Endothelial cell of umbilical vein (primary cell): ENCODE results near the gene MIER3.

ENCODE experiments used
- EZH2 ChIP-seq: IDR thresholded peaks from 2 replicates; pipeline ENCODE4 v1.6.1; 2012; ENCODE audit warnings: borderline replicate concordance, low read depth, mild to moderate bottlenecking, moderate library complexity, low read length, inconsistent platforms; ENCODE audit not compliant: severe bottlenecking
- JUN ChIP-seq: IDR thresholded peaks from 2 replicates; pipeline ENCODE4 v1.6.1; 2011; ENCODE audit warnings: borderline replicate concordance, low read depth; ENCODE audit not compliant: insufficient read length, insufficient read depth
- POLR2A ChIP-seq: IDR thresholded peaks from 2 replicates; pipeline ENCODE4 v1.6.1; 2012; ENCODE audit warnings: low read depth, mild to moderate bottlenecking, control low read depth, low read length
- TF ChIP-seq, protein P1 (sequence below), 2 donors: IDR thresholded peaks; 1 replicate in 1 of 2; 2 replicates in 1 of 2; pipeline ENCODE4 v1.5.1; 2011; ENCODE audit warnings: low read length in 2 of 2, mild to moderate bottlenecking in 2 of 2, moderate library complexity in 2 of 2, control low read depth in 1 of 2, inconsistent platforms in 1 of 2, low read depth in 1 of 2; ENCODE audit not compliant: insufficient read depth in 1 of 2; ENCODE audit errors: extremely low read depth in 1 of 2

DNA sequence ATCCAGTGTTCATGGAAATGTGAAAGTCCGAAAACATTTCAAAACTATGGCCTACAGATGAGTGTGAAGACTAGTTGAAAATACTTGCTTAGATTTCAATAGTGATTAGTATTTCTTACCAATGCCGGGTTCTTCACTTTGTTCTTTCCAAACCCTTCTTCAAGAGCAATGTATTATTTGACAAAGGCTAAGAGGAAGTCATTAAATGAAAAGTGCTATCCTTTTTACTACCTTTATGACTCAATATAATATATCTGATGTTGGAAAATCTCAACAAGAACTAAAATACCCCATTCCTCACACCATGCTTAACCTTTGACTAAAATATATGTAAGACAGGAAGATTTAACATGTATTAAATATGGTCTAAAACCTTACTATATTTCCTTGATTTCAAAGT lies 6.7 kb upstream of the MIER3 start:
- TF ChIP-seq POLR2A (no peak), JUN (no peak), EZH2 (no peak)
- TF ChIP-seq, protein P1, sequence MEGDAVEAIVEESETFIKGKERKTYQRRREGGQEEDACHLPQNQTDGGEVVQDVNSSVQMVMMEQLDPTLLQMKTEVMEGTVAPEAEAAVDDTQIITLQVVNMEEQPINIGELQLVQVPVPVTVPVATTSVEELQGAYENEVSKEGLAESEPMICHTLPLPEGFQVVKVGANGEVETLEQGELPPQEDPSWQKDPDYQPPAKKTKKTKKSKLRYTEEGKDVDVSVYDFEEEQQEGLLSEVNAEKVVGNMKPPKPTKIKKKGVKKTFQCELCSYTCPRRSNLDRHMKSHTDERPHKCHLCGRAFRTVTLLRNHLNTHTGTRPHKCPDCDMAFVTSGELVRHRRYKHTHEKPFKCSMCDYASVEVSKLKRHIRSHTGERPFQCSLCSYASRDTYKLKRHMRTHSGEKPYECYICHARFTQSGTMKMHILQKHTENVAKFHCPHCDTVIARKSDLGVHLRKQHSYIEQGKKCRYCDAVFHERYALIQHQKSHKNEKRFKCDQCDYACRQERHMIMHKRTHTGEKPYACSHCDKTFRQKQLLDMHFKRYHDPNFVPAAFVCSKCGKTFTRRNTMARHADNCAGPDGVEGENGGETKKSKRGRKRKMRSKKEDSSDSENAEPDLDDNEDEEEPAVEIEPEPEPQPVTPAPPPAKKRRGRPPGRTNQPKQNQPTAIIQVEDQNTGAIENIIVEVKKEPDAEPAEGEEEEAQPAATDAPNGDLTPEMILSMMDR (IDR thresholded peaks at IDR 0.05; ENCODE audit: extremely low read depth in 1 of 2, insufficient read depth in 1 of 2, low read depth in 1 of 2, low read length in 2 of 2) = no peak
